ENCODE data around the gene SUN1.
"Not testable (repeated sequence)": the region's sequence is repeated elsewhere in the genome, so short reads cannot be mapped to it uniquely, and the experiment has no call there.

The SUN1 gene

DNA sequence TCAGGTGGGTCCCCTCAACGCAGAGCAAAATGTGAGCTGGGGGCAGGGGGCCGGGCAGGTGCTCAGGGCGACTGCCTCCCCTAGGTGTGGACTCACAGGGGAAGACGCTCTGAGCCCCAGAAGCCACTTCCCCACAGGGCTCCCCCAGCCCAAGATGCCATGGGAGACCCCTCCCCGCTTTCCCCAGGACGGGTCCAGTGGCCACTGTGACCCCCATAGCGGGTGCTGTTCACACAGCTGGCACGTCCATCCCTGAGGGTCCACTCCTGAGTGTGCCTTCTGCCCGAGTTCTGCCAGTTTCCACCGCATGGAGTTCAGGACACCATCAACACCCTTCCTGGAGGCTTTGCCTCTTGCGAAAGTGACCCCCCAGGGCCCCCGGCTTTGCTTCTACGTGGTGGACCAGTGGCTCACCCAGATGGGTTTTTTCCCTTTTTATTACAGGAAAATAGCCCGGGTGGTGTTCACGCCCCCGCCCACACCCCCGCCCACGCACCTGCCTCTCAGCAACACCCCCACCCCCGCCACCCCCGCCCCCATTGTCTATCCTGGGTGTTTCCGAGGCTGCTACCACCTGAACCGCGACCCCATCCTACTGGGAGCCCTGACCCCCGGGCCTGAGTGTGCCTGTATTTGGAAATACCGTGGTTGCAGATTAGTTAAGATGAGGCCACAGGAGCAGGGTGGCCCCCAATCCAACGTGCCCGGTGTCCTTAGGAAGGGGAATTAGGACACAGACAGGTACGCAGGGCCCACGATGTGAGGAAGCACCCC lies 90.2 kb downstream of the SUN1 start:
- DNase-seq, result no peak

DNA sequence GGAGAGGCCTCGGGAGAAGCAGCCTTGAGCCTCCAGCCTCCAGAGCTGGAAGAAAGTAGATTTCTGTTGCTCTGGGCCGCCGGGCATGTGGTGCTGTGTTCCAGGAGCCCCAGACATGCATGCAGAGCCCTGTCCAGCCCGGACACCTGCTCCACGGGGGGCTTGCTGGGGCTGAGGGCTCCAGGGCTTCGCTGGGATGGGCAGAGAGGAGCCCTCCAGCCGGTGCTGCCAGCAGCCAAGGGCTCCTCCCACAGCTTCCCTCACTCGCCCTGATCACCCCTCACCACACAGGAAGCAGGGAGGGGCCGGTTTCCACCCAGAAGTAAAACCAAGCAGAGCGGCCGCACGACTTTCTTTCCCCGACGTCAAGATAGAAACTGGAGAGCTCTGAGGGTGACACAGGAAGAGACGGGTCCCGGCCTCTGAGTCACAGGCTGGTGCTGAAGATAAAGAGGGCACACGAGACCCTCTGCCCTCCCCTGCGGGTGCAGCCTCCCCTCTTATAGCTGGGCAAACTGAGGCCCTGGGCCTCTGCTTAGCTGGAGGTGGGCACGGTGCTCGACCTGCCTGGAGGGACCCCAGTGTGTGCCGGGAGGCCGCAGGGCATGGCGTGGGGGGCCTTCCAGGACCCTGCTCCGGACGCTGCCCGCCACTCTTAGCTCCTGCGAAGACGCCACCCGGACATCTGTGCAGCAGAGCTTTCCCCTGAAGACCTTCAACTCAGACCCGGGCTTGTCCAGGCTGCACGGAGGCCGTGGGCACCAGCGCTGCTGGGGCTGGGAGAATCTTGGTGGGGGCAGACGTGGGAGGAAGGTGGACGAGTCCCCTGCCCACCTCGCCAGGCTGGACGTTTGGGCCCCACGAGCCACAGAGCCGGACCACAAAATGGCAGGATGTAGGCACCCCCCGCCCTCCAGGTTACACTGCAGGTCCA lies 91.1 kb downstream of the SUN1 start:
- DNase-seq, result no peak

DNA sequence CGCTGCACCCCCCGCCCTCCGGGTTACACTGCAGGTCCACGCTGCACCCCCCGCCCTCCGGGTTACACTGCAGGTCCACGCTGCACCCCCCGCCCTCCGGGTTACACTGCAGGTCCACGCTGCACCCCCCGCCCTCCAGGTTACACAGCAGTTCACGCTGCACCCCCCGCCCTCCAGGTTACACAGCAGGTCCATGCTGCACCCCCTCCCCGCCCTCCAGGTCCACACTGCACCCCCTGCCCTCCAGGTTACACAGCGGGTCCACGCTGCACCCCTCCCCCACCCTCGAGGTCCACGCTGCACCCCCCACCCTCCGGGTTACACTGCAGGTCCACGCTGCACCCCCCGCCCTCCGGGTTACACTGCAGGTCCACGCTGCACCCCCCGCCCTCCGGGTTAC lies 91.8 kb downstream of the SUN1 start:
- DNase-seq, result not testable (repeated sequence)
